HUES48 (cell line): ENCODE data around the gene DGCR8.

ENCODE experiments used
- H3K27ac ChIP-seq: one replicate; pipeline ENCODE4 v1.7.0; 2013; ENCODE audit warnings: low read depth, low read length, inconsistent platforms
- H3K27me3 ChIP-seq: 2 replicates; pipeline ENCODE4 v1.6.1; 2013; ENCODE audit warnings: mild to moderate bottlenecking, low read length; ENCODE audit not compliant: control insufficient read depth, insufficient read depth
- H3K36me3 ChIP-seq: 2 replicates; pipeline ENCODE4 v1.6.1; 2013; ENCODE audit warnings: low read length; ENCODE audit not compliant: control insufficient read depth, insufficient read depth
- H3K4me1 ChIP-seq: 2 replicates; pipeline ENCODE4 v1.6.1; 2013; ENCODE audit warnings: mild to moderate bottlenecking, low read length; ENCODE audit not compliant: control insufficient read depth, insufficient read depth
- H3K4me3 ChIP-seq: 2 replicates; pipeline ENCODE4 v1.5.1; 2013; ENCODE audit warnings: mild to moderate bottlenecking, low read depth, low read length
- H3K9ac ChIP-seq: 2 replicates; pipeline ENCODE4 v1.6.1; 2013; ENCODE audit warnings: mild to moderate bottlenecking, low read depth, low read length, moderate library complexity
- H3K9me3 ChIP-seq: 2 replicates; pipeline ENCODE4 v1.6.1; 2013; ENCODE audit warnings: low read length; ENCODE audit not compliant: control insufficient read depth, insufficient read depth

The DGCR8 gene

DNA sequence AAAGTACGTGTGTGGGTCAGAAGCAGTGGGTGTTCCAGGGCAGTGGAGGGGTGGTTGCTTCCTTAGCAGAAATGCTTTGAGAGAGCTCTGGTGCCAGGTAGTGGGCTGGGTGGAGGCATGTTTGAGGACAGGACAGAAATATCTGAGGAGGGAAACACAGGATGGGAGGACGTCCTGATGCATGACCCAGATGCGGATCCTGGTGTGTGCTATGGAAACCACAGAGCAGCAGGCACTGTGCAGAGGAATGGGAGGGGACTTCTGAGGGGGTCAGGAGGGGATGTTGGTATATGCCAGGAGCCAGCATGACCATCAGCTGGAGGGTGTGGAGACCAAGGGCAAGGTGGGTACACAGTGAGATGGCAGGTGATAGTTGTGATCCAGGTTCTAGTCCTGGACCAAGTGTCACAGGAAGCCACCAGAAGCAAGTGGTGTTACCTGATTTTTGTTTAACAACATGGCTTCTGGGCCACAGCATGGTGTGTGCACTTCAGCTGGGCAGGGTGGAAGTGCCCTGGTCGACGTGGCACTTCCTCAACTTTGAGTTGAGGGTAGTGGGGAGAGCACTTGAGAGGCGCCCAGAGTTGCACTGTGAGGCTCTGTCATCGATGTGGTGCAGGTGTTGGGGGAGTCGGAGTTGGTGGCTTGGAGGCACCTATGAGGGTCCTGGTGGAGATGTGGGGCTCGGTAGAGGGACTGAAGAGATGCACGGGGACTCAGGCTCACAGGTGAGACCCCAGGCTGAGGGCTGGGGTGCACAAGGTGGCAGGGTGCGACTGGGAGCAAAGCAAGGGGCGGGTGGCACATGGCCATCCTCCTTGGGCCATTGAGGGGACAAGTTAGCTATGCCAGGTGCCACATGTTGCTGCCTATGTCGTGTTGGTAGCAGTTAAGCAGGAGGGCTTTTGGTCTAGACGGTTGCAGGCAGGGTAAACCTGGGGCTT is 7.5 kb downstream of the DGCR8 start:
- Histone ChIP-seq H3K9ac (no peak overlapping the region), H3K36me3 (peaks cover 78% of the 10 kb centered on the region), H3K27me3 (no peaks in the 10 kb centered on the region), H3K4me3 (no peak overlapping the region), H3K4me1 (peaks cover 6% of the 10 kb centered on the region; the same call in 1 of the 2 replicates), H3K9me3 (no peaks in the 10 kb centered on the region), H3K27ac (no peak overlapping the region)

DNA sequence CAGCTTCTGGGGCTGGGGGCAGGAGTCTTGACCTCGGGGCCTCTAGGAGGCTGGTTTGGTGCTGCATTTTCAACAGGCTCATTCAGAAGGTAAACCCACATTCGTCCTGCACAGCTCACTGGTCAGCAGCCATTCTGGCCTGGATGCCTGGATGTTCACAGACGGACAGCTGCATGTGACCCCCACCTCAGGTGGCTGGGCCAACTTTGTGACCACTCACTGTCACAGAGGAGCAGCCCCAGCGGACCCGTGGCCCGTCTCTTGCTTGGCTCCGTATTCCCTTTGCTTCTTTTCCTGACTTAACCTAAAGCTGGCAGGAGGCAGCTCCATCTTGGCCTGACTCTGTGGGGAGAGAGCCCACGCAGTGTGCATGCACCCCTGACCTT is 8.2 kb downstream of the DGCR8 start:
- H3K4me1 ChIP-seq = no peaks in the 10 kb centered on the region
- no peaks in the 10 kb centered on the region for H3K9me3 ChIP-seq
- no peaks in the 10 kb centered on the region for H3K27me3 ChIP-seq
- no peak overlapping the region for H3K4me3 ChIP-seq
- H3K36me3 ChIP-seq = peaks cover 78% of the 10 kb centered on the region
- H3K27ac ChIP-seq = no peak overlapping the region
- no peak overlapping the region for H3K9ac ChIP-seq

DNA sequence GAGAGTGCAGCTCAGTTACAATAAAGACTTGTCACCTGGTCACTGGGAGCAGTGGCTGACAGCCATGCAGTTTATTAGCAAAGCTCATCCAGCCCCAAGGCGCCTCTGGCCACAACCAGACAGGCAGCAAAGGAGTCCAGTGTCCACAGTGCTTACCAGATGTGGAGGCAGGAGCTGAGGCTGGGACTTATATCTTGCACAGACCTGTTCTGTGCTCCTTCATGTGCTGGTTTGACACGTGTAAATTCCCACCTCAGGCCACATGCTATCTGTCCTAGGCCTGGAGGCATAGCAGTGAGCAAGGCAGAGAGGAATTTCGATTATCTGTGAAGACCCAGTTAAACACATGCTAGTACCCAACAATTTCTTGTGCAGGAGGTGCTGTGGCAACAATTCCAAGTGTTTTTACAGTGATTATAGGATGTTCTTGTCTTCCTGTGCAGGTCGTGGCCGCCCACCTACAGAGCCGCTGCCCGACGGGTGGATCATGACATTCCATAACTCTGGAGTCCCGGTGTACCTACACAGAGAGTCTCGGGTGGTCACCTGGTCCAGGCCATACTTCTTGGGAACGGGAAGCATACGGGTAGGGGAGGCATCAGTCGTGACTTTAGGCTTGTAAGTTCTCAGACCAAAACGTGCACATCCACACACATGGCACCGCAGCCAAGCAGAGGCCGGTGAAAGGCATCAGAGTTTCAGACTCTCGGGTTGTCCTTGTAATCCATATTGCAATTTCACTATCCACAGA is 9.4 kb downstream of the DGCR8 start:
- Histone ChIP-seq H3K9ac (no peak overlapping the region), H3K9me3 (no peaks in the 10 kb centered on the region), H3K36me3 (peaks cover 89% of the 10 kb centered on the region), H3K27me3 (no peaks in the 10 kb centered on the region), H3K27ac (no peak overlapping the region), H3K4me1 (no peaks in the 10 kb centered on the region), H3K4me3 (no peak overlapping the region)

DNA sequence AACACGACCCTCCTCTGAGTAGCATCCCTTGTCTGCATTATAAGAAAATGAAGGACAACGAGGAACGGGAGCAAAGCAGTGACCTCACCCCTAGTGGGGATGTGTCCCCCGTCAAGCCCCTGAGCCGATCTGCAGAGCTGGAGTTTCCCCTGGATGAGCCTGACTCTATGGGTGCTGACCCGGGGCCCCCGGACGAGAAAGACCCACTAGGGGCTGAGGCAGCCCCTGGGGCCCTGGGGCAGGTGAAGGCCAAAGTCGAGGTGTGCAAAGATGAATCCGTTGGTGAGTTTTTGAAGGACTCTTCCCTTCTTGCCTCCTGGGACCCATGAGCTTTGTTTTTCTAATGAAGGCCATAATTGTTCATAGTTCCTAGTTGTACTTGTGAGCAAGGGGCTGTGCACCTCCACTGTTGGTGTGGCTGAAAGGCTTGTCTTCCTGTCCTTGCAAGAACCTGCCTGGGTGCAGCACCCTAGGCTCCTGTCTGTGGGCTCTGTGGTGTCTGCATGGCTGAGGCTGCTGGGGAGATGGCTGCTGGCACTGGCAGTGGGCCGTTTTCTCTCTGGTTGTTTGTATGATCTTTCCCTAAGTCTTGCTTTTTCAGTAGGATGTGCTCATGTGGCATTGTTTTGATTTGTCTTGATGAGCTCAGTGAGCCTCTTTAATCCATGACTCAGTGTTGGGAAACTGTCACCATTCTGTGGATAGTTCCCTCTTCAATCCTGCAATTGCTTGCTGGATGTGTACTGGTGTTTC is 10.1 kb downstream of the DGCR8 start:
- H3K9ac ChIP-seq = no peak overlapping the region
- no peak overlapping the region for H3K4me3 ChIP-seq
- H3K27ac ChIP-seq = no peak overlapping the region
- H3K4me1 ChIP-seq = no peaks in the 10 kb centered on the region
- peaks cover 97% of the 10 kb centered on the region for H3K36me3 ChIP-seq
- H3K9me3 ChIP-seq = no peaks in the 10 kb centered on the region
- H3K27me3 ChIP-seq = no peaks in the 10 kb centered on the region

DNA sequence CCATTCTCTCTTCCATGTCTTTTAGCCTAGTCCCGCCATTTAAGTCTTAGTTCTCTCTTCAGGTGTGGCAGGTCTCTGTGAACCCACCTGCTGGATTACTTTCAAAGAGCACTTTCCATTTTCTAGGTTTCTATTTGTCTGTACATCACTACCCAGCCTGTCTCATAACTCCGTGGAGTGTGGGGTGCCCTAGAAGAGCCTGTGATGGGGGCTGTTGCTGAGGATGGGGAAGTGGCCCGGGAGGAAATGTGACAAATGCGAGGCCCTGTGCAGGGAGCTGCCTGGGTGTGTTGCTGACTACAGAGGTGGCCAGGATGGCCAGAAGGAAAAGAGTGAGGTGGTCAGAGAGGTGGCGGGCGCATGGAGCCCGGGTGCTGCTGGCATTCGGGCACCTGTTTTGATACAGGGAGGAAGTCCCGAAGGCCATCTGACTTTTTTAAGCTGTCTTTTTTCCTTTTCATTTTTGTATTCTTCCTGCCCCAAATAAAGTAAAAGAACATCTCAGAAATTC is 10.7 kb downstream of the DGCR8 start:
- no peaks in the 10 kb centered on the region for H3K9me3 ChIP-seq
- no peaks in the 10 kb centered on the region for H3K27me3 ChIP-seq
- no peak overlapping the region for H3K9ac ChIP-seq
- H3K4me3 ChIP-seq = no peak overlapping the region
- no peak overlapping the region for H3K27ac ChIP-seq
- no peaks in the 10 kb centered on the region for H3K4me1 ChIP-seq
- peaks cover 99% of the 10 kb centered on the region for H3K36me3 ChIP-seq

DNA sequence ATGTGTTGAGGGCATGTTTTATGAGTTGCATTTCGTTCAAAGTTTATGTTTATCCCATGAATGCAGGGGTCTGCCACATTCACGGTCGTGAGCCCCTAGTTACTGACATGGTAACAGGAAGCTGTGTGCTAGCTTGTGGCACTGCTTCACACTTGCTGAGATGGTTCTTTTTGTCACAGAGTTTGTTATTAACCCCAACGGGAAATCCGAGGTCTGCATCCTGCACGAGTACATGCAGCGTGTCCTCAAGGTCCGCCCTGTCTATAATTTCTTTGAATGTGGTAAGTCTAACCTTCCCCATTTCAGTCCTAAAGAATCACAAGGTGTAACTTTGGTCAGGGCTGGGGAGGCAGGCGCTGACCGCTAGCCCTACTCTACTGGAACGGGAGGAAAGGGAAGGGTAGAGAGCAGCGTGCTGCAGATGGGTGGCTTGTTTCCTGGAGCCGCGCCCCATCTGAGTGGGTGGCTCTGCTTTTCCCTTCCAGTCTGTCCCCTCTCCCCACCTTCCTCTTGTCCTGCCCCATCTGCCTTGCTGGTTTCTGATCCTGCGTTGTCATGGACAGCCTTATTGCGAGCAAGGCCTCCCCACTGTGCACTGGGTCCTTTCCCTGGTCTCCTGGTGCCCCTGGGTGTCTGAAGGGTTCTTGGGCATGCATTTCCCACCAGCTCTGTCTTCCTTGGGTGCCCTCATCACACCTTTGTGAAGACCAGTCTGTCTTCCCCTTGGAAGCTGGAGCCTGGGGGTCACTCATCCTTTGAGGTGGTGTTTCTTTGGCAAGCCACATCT is 11.8 kb downstream of the DGCR8 start:
- H3K27me3 ChIP-seq = no peaks in the 10 kb centered on the region
- H3K9me3 ChIP-seq = no peaks in the 10 kb centered on the region
- H3K27ac ChIP-seq = no peak overlapping the region
- peaks cover 99% of the 10 kb centered on the region for H3K36me3 ChIP-seq
- no peak overlapping the region for H3K9ac ChIP-seq
- H3K4me3 ChIP-seq = no peak overlapping the region
- H3K4me1 ChIP-seq = no peaks in the 10 kb centered on the region

DNA sequence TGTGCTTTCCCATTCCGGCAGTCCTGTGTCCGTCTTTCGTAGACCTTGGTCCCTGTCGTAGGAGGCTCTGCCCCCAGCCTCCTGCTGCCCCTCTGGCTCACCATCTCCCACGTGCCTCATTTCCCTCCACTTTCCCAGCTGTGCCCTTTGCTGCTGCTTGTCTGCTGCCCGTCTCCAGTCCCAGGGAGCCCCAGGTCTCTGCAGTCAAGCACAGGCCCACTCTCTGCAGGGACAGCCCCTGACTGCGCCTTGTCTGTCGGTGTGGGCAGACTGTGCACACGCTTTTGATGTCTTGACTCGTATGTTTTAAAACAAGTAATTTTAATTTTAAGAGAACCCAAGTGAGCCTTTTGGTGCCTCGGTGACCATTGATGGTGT is 12.4 kb downstream of the DGCR8 start:
- Histone ChIP-seq H3K9ac (no peak overlapping the region), H3K36me3 (peaks cover 99% of the 10 kb centered on the region), H3K27me3 (no peaks in the 10 kb centered on the region), H3K4me1 (no peaks in the 10 kb centered on the region), H3K27ac (no peak overlapping the region), H3K9me3 (no peaks in the 10 kb centered on the region), H3K4me3 (no peak overlapping the region)

DNA sequence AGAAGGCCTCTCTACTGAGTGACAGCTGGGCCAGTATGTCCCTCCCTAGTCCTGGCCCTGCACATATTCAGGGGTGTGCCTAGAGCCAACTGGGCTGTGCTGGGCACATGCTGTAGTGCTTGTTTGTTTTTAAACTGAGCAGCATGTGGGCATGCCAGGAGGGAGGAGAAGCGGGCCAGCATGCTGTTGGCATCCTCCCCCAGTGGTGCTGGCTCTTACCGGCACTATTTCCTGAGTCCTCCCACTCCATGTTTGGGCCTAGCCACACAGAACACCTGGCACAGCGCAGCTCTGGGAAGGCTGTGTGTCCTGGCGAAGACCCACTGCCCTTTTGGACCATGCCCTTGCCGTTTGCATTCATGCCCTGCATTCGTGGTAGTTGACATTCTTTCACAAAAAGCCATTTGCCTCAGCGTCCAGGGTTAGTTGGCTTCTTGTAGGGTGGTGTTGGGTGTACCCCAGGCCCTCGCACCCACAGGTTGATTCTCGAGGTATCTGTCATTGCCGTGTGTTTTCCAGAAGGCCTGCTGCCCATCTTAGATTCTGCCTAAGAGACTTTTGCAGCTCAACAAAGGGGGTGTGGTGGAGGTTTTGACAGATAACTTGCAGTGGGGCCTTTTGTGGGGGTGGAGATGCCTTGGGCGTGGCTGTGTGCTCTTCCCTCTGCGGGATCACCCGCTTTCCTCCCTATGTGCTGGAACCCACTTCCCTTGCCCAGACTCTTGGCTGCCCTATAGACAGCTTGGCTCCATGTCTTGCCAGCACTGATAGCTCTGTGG is 13.6 kb downstream of the DGCR8 start:
- Histone ChIP-seq H3K36me3 (peaks cover 98% of the 10 kb centered on the region), H3K9me3 (no peaks in the 10 kb centered on the region), H3K27ac (no peak overlapping the region), H3K4me1 (no peaks in the 10 kb centered on the region), H3K9ac (no peak overlapping the region), H3K27me3 (no peaks in the 10 kb centered on the region), H3K4me3 (no peak overlapping the region)

DNA sequence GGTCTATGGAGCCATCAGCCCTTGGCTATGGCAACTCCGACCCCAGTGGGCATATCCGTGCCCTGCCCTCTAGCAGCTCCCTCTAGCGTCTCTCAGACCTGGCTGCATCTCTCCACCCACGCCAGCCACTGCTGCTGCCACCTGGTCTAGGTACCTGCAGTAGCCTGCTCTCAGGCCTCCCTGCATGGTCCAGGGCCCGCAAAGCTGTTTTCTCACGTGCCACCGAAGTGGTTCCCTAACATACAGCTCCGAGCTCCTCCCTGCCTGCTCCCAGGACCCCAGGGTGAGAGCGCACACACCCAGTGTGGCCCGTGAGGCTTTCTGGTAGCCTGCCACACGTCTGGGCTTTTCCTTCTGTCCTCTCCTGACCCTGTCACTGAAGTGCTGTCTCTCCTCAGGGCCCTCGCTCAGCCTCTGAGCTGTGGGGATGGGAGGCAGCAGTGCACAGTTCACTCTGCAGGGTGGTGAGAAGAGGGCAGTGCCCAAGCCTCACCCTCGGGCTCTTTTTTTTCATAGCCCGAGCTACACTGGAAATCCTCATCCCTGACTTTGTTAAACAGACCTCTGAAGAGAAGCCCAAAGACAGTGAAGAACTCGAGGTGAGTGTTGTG is 14.3 kb downstream of the DGCR8 start:
- no peak overlapping the region for H3K9ac ChIP-seq

More for the DNA sequence above, 14.3 kb downstream of the DGCR8 start:
- no peak overlapping the region for H3K27ac ChIP-seq
- peaks cover 98% of the 10 kb centered on the region for H3K36me3 ChIP-seq
- no peaks in the 10 kb centered on the region for H3K4me1 ChIP-seq
- H3K4me3 ChIP-seq = no peak overlapping the region
- no peaks in the 10 kb centered on the region for H3K27me3 ChIP-seq
- H3K9me3 ChIP-seq = no peaks in the 10 kb centered on the region
